ENCODE data around the gene SH3GL3.
A peak's percentile ranks its signal among the peaks of the same experiment; 100 is the strongest.

The SH3GL3 gene

GRCh38 chr15:83446904-83447709, at the start of gene SH3GL3:
TSS of gene SH3GL3 (plus strand) at chr15:83447341. CDS start at chr15:83447534, 193 bp downstream.
- DNase-seq (ENCODE audit: low read depth in 2 of 2), result peak; percentile 49 to 60

GRCh38 chr15:83398626-83399025, 48.5 kb upstream of the SH3GL3 start:
- no peak for DNase-seq (ENCODE audit: low read depth in 2 of 2)

GRCh38 chr15:83404121-83404520, 43.0 kb upstream of the SH3GL3 start:
- DNase-seq (ENCODE audit: low read depth in 2 of 2), result no peak

- DNase-seq (ENCODE audit: low read depth in 2 of 2), result no peak
Observed at GRCh38 chr15:83410532-83410931, 36.6 kb upstream of the SH3GL3 start.

- DNase-seq (ENCODE audit: low read depth in 2 of 2), result no peak
Observed at GRCh38 chr15:83413054-83413719, 34.0 kb upstream of the SH3GL3 start.

GRCh38 chr15:83422081-83422480, 25.1 kb upstream of the SH3GL3 start:
- DNase-seq (ENCODE audit: low read depth in 2 of 2), result no peak

GRCh38 chr15:83422541-83422940, 24.6 kb upstream of the SH3GL3 start:
- DNase-seq (ENCODE audit: low read depth in 2 of 2), result no peak

GRCh38 chr15:83424101-83424500, 23.0 kb upstream of the SH3GL3 start:
- DNase-seq (ENCODE audit: low read depth in 2 of 2), result no peak

- no peak for DNase-seq (ENCODE audit: low read depth in 2 of 2)
Observed at GRCh38 chr15:83430441-83430840, 16.7 kb upstream of the SH3GL3 start.

GRCh38 chr15:83431521-83431920, 15.6 kb upstream of the SH3GL3 start:
- DNase-seq (ENCODE audit: low read depth in 2 of 2), result no peak

- no peak for DNase-seq (ENCODE audit: low read depth in 2 of 2)
Observed at GRCh38 chr15:83435202-83435601, 11.9 kb upstream of the SH3GL3 start.

- DNase-seq (ENCODE audit: low read depth in 2 of 2), result no peak
Observed at GRCh38 chr15:83435782-83436181, 11.4 kb upstream of the SH3GL3 start.

GRCh38 chr15:83436513-83437158, 10.5 kb upstream of the SH3GL3 start:
- no peak for DNase-seq (ENCODE audit: low read depth in 2 of 2)

GRCh38 chr15:83443076-83443847, 3.9 kb upstream of the SH3GL3 start:
- DNase-seq (ENCODE audit: low read depth in 2 of 2), result no peak

- DNase-seq (ENCODE audit: low read depth in 2 of 2), result no peak
Observed at GRCh38 chr15:83444936-83445335, 2.2 kb upstream of the SH3GL3 start.

- DNase-seq (ENCODE audit: low read depth in 2 of 2), result no peak
Observed at GRCh38 chr15:83445643-83446042, 1.5 kb upstream of the SH3GL3 start.

- DNase-seq (ENCODE audit: low read depth in 2 of 2), result no peak
Observed at GRCh38 chr15:83446417-83446816, 724 bp upstream of the SH3GL3 start.

GRCh38 chr15:83449250-83449671, 2.1 kb downstream of the SH3GL3 start:
- no peak for DNase-seq (ENCODE audit: low read depth in 2 of 2)

- no peak for DNase-seq (ENCODE audit: low read depth in 2 of 2)
Observed at GRCh38 chr15:83449937-83450506, 2.9 kb downstream of the SH3GL3 start.

GRCh38 chr15:83457149-83457548, 10.0 kb downstream of the SH3GL3 start:
- DNase-seq (ENCODE audit: low read depth in 2 of 2), result no peak

GRCh38 chr15:83458381-83458780, 11.2 kb downstream of the SH3GL3 start:
- no peak for DNase-seq (ENCODE audit: low read depth in 2 of 2)

GRCh38 chr15:83462026-83462425, 14.9 kb downstream of the SH3GL3 start:
- no peak for DNase-seq (ENCODE audit: low read depth in 2 of 2)

Data from stimulated activated CD8-positive, alpha-beta memory T cell treated with anti-CD3 and anti-CD28 coated beads, Interleukin-15, amount 100 ng/mL, for 48 hours (primary cell).